ENCODE data around the gene HPCA. TPM values are rescaled to one million over a fixed set of nuclear protein-coding genes. Genes with fewer than 3 reads are reported as not detected.

The HPCA gene
- total RNA-seq, 4 donors from 2014 or later: not detected

GRCh38 chr1:32906654-32907053 lies 20.4 kb downstream of the HPCA start:
- no peak for DNase-seq
- TF ChIP-seq CTCF (IDR thresholded peaks at IDR 0.05): no peak
- no peak for TF ChIP-seq POLR2A (IDR thresholded peaks at IDR 0.05)
- WGBS, 2 donors: 77 to 88% methylated on average over 6 to 7 of the region's 7 CpGs
- intact Hi-C loops (cut with DNase I): no loop called here
- Histone ChIP-seq H3K36me3 (no peaks in the 10 kb centered on the region), H3K4me3 (no peak overlapping the region), H3K27ac (no peak overlapping the region), H3K9me3 (no peaks in the 10 kb centered on the region), H3K27me3 (peaks cover 0 to 14% (median 0%) of the 10 kb centered on the region in 4 donors), H3K4me1 (peaks cover 0 to 14% (median 6%) of the 10 kb centered on the region in 3 donors)

DNA sequence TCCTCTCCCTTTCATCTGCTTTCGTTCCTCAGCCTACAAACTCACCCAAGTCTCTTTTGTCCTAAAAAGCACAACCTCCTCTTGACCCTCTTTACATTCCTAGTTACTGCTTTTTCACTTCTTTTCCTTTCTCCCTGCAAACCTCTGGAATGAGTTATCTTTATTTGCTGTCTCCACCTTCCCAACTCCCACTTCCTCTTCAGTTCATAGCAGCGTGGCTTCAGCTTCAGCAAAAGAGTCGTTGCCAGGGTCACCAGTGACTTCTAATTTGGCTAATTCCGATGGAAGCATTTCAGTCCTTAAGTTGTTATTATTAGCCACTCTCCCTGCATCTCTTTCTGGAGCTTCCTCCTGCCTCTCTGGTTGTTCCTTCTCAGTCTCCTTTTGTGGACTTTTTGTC lies 21.1 kb downstream of the HPCA start:
- TF ChIP-seq POLR2A (IDR thresholded peaks at IDR 0.05) (no peak), CTCF (IDR thresholded peaks at IDR 0.05) (no peak)
- 26 to 32% methylated on average over 4 of the region's 4 CpGs for WGBS, 2 donors
- intact Hi-C loops (cut with DNase I): no loop called here
- Histone ChIP-seq H3K4me1 (peaks cover 0 to 6% (median 0%) of the 10 kb centered on the region in 3 donors), H3K27me3 (peaks cover 0 to 6% (median 0%) of the 10 kb centered on the region in 4 donors), H3K4me3 (no peak overlapping the region), H3K9me3 (no peaks in the 10 kb centered on the region), H3K27ac (no peak overlapping the region), H3K36me3 (no peaks in the 10 kb centered on the region)
- DNase-seq: no peak

DNA sequence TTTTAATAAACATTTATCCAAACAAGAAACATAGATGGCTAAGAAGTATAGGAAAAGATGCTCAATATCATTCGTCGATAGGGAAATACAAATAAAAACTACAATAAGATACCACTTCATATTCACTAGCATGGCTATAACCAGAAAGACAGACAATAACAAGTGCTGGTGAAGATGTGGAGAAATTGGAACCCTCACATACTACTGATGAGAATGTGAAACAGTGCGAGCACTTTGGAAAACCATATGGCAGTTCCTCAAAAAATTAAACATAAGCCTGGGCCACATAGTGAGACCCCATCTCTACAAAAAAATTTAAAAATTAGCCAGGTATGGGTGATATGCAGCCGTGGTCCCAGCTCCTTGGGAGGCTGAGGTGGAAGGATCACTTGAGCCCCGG lies 24.0 kb downstream of the HPCA start:
- intact Hi-C loops (cut with DNase I): no loop called here
- 88 to 90% methylated on average over 5 of the region's 5 CpGs for WGBS, 2 donors

DNA sequence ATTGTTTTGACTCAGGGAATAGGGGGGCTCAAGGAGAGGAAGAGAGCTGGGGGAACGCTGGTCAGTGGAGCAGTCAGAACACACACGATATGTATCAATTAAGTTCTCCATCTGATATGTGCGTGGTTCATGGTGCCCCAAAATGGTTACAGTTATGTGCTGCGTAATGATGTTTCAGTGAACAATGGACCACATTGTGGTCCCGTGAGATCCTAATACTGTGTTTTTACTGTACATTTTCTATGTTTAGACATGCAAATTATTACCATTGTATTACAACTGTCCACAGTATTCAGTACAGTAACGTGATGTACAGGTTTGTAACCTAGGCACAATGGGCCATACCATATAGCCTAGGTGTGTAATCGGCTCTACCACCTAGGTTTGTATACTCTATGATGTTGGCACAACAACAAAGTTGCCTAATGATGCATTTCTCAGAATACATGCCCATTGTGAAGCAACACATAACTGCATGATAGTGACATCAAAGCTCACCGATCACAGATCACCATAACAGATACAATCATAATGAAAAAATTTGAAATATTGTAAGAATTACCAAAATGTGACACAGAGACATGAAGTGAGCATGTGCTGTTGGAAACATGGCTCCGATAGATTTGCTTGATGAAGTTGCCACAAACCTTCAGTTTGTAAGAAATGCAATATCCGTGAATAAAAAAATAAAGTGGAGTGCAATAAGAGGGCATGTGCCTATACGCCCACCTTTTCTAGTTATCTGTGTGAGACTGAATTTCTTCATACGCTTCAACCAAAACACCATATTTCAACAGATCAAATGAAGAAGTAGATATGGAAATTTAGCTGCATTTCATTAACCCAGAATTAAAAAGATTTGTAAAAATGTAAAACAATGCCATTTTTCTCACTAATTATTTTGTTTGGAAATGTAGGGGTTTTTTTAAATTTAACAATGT lies 29.7 kb downstream of the HPCA start:
- Histone ChIP-seq H3K9me3 (no peaks in the 10 kb centered on the region), H3K4me3 (no peak overlapping the region), H3K4me1 (no peaks in the 10 kb centered on the region), H3K27me3 (peaks cover 0 to 30% (median 0%) of the 10 kb centered on the region in 4 donors), H3K36me3 (no peaks in the 10 kb centered on the region), H3K27ac (no peak overlapping the region)
- no peak for DNase-seq
- TF ChIP-seq CTCF (IDR thresholded peaks at IDR 0.05) (no peak), POLR2A (IDR thresholded peaks at IDR 0.05) (no peak)
- intact Hi-C loops (cut with DNase I): no loop called here
- 81 to 89% methylated on average over 12 of the region's 12 CpGs for WGBS, 2 donors

More for the DNA sequence above, 24.0 kb downstream of the HPCA start:
- TF ChIP-seq CTCF (IDR thresholded peaks at IDR 0.05) (no peak), POLR2A (IDR thresholded peaks at IDR 0.05) (no peak)
- Histone ChIP-seq H3K4me3 (no peak overlapping the region), H3K27me3 (peaks cover 0 to 6% (median 0%) of the 10 kb centered on the region in 4 donors), H3K36me3 (no peaks in the 10 kb centered on the region), H3K4me1 (no peaks in the 10 kb centered on the region), H3K27ac (no peak overlapping the region), H3K9me3 (no peaks in the 10 kb centered on the region)
- DNase-seq: no peak

GRCh38 chr1:32917521-32917920 lies 31.2 kb downstream of the HPCA start:
- H3K36me3 ChIP-seq: no peaks in the 10 kb centered on the region
- H3K4me1 ChIP-seq: no peaks in the 10 kb centered on the region
- H3K27me3 ChIP-seq: peaks cover 0 to 37% (median 0%) of the 10 kb centered on the region in 4 donors
- H3K4me3 ChIP-seq: no peak overlapping the region
- WGBS, 2 donors: 60 to 71% methylated on average over 2 to 7 of the region's 7 CpGs
- H3K27ac ChIP-seq: no peak overlapping the region
- no peak for DNase-seq
- H3K9me3 ChIP-seq: no peaks in the 10 kb centered on the region
- intact Hi-C loops (cut with DNase I): no loop called here
- TF ChIP-seq POLR2A (IDR thresholded peaks at IDR 0.05): no peak

Measured in esophagus squamous epithelium (tissue), 5 donors.